HG02884 (cell line): ENCODE measurements around the gene GPR183.

Experiments
- ATAC-seq: cut with Tn5 transposase; IDR thresholded peaks from one replicate; pipeline ENCODE4 v1.9.1; 2021; ENCODE audit warnings: mild to moderate bottlenecking, moderate library complexity; ENCODE audit not compliant: unreplicated experiment

GPR183 gene

GRCh38 chr13:99307247-99307646, at the start of gene GPR183:
Gene GPR183, minus strand, starts transcription at chr13:99307399. Its CDS starts 11,254 bp downstream, at chr13:99296145.
- peak; percentile 52 for ATAC-seq

- peak; percentile 41 for ATAC-seq
Measured at GRCh38 chr13:99356262-99357091, 49.3 kb upstream of the GPR183 start.

GRCh38 chr13:99356012-99356261, 48.7 kb upstream of the GPR183 start:
- ATAC-seq, result no peak

GRCh38 chr13:99355267-99356011, 48.2 kb upstream of the GPR183 start:
- ATAC-seq, result no peak

- ATAC-seq, result peak; percentile 25
Measured at GRCh38 chr13:99354371-99354951, 47.3 kb upstream of the GPR183 start.

GRCh38 chr13:99353836-99354235, 46.6 kb upstream of the GPR183 start:
- no peak for ATAC-seq

- no peak for ATAC-seq
Measured at GRCh38 chr13:99353246-99353600, 46.0 kb upstream of the GPR183 start.

GRCh38 chr13:99352351-99353245, 45.4 kb upstream of the GPR183 start:
- ATAC-seq, result no peak

- no peak for ATAC-seq
Measured at GRCh38 chr13:99351772-99352171, 44.6 kb upstream of the GPR183 start.

- ATAC-seq, result no peak
Measured at GRCh38 chr13:99350191-99350590, 43.0 kb upstream of the GPR183 start.

- peak; percentile 58 for ATAC-seq
Measured at GRCh38 chr13:99347911-99348451, 40.8 kb upstream of the GPR183 start.

- ATAC-seq, result peak; percentile 21
Measured at GRCh38 chr13:99347335-99347878, 40.2 kb upstream of the GPR183 start.

GRCh38 chr13:99346335-99347042, 39.3 kb upstream of the GPR183 start:
- ATAC-seq, result no peak

- ATAC-seq, result no peak
Measured at GRCh38 chr13:99345345-99345744, 38.1 kb upstream of the GPR183 start.

GRCh38 chr13:99344610-99345208, 37.5 kb upstream of the GPR183 start:
- no peak for ATAC-seq

- no peak for ATAC-seq
Measured at GRCh38 chr13:99342723-99343315, 35.6 kb upstream of the GPR183 start.

- ATAC-seq, result no peak
Measured at GRCh38 chr13:99341969-99342722, 34.9 kb upstream of the GPR183 start.

GRCh38 chr13:99340638-99341037, 33.4 kb upstream of the GPR183 start:
- ATAC-seq, result no peak
